Omental fat pad (tissue), 4 donors: ENCODE data around the gene TRPC1. TPM values are rescaled to one million over a fixed set of nuclear protein-coding genes. Genes with fewer than 3 reads are reported as not detected.

Experiments used
- ATAC-seq: fragments of 150-250 bp; one replicate; pipeline ENCODE4 v1.9.1; 2016; ENCODE audit warnings: mild to moderate bottlenecking, moderate library complexity; ENCODE audit not compliant: low FRiP score
- DNase-seq: peaks from one replicate; pipeline ENCODE4 v3.0.0-alpha.2; 2019; ENCODE audit warnings: low spot score
- total RNA-seq, 4 donors: library from RNA; depleted of rRNA; stranded (reverse); fragments of >200 nt; gene quantifications; one replicate each; pipeline ENCODE4 v1.1.0, GENCODE V29; 2016
- TF ChIP-seq, protein P1 (sequence below), 3 donors: fragments of 450-650 bp; IDR thresholded peaks; one replicate each; pipeline ENCODE4 v1.5.1; 2016 to 2017; ENCODE audit warnings: antibody characterized with exemption in 3 of 3, mild to moderate bottlenecking in 3 of 3, moderate library complexity in 2 of 3

Gene TRPC1
- total RNA-seq, 4 donors from 2014 or later, result 4.9 to 23.2 (median 11.4) TPM

DNA sequence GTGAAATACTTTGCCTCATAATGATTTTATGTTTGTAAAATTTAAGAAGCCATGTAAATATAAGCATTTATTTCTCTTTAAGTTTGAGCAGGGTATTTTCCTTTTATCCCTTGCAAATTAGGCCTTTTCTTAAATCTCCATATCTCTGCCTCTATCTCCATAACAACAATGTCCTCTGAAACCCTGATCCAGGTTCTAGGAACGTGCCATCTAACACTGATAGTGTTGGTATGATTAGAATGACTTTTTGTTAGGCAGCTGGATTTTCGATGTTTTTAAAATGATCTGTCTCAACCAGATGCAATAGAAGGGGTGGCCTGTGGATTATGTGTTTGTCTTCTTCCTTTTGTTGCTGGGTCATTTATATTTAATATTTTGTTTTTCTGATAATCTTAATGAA lies 77.9 kb downstream of the TRPC1 start:
- no peak for ATAC-seq
- TF ChIP-seq, protein P1, sequence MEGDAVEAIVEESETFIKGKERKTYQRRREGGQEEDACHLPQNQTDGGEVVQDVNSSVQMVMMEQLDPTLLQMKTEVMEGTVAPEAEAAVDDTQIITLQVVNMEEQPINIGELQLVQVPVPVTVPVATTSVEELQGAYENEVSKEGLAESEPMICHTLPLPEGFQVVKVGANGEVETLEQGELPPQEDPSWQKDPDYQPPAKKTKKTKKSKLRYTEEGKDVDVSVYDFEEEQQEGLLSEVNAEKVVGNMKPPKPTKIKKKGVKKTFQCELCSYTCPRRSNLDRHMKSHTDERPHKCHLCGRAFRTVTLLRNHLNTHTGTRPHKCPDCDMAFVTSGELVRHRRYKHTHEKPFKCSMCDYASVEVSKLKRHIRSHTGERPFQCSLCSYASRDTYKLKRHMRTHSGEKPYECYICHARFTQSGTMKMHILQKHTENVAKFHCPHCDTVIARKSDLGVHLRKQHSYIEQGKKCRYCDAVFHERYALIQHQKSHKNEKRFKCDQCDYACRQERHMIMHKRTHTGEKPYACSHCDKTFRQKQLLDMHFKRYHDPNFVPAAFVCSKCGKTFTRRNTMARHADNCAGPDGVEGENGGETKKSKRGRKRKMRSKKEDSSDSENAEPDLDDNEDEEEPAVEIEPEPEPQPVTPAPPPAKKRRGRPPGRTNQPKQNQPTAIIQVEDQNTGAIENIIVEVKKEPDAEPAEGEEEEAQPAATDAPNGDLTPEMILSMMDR (IDR thresholded peaks at IDR 0.05), result no peak
- no peak for DNase-seq

DNA sequence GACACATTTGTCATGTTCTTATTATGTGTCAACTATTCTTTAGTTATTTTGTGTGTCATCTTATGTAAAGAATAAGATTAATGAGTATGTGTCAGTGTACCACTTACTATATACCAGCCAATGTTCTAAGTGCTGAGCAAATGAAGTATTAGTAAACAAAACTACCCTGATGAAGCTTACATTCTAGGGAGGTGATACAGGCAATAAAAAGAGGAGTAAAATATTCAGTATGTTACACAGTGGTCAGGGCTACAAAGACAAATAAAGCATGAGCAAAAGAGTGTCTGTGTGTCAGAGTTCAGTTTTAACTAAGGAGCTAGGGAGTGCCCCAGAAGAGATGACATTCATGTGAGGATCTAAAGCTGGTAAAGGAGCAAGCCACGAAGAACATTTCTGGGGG lies 79.1 kb downstream of the TRPC1 start:
- DNase-seq, result no peak
- no peak for ATAC-seq
- TF ChIP-seq, protein P1 (IDR thresholded peaks at IDR 0.05), result no peak

DNA sequence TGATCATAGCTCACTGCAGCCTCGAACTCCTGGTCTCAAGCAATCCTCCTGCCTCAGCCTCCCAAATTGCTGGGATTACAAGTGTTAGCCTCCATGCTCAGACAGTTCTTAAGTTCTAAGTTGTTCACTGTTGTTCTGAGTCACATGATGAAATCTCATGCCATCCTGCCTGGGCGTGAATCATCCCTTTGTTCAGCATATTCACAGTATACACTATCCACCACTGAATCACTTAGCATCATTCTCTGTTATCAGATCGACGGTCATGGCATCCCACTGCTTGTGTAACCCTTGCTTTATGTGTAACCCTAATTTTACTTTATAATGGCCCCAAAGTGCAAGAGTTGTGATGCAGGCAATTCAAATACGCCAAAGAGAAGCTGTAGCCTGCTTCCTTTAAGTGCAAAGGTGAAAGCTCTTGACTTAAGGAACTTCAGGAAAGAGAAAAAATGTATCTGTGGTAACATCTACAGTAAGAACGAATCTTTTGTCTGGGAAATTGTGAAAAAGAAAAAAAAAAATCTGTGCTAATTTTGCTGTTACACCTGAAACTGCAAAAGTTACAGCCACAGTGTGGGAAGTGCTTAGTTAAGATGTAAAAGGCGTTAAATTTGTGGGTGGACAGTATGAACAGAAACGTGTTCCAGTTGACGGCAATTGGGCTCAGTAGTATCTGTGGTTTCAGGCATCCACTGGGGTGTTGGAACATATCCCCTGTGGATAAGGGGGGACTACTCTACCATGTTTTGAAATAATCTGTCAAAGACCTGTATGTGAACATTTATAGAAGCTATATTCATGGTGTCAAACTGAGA lies 84.5 kb downstream of the TRPC1 start:
- ATAC-seq (no peak), DNase-seq (no peak)
- TF ChIP-seq, protein P1 (IDR thresholded peaks at IDR 0.05), result no peak

DNA sequence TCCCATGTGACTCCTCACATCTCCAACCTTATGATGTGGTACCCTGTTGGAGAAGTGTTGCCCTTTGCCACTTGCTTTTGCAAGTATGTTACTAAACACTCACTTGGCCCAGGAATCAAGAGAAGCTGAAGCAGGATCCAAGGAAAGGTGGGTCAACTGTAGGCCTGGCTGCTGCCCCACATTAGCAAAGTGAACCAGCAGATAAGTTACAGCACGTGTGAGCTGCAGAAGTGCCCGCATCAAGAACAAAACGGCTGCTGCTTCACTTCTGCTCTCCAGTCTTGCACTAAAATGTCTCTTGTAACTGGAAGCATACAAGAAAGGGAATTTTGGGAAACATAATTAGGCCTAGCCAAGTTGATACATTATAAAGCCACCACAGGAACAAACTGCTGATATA lies 85.4 kb downstream of the TRPC1 start:
- DNase-seq (no peak), ATAC-seq (no peak)
- TF ChIP-seq, protein P1 (IDR thresholded peaks at IDR 0.05), result no peak

DNA sequence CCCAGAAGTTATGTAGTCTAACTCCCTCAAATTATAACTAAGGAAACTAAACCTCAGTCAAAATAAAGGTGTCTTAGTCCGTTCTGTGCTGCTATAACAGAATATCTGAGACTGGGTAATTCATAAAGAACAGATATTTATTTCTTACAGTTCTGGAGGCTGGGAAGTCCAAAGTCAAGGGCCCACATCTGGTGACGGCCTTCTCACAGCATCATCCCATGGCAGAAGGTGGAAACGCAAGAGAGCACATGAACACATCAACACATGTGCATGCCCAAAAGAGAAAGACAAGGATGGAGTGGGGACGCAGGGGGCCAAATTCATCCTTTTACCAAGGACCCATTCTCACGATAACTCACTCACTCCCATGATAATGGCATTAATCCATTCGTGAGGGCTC lies 92.0 kb downstream of the TRPC1 start:
- TF ChIP-seq, protein P1 (IDR thresholded peaks at IDR 0.05), result no peak
- DNase-seq (no peak), ATAC-seq (no peak)

DNA sequence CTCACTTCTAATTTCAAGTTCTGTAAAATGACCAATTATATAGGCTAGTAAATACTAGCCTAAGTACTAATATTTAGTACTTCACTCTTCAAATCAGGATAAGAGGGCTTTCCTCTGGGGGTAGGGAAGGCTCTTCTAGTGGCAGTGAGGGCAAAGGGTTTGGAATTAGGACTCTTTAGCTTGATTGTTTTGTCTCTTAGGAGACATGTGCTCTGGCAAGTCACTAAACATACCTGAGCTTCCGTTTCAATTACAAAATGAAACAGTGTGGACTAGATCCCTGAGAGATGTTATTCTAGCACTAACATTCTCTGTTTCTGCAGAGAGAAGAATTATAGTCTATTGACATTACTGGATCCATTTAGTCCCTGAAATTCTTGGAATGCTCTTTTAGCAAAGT lies 93.5 kb downstream of the TRPC1 start:
- ATAC-seq (no peak), DNase-seq (no peak)
- TF ChIP-seq, protein P1 (IDR thresholded peaks at IDR 0.05), result no peak

DNA sequence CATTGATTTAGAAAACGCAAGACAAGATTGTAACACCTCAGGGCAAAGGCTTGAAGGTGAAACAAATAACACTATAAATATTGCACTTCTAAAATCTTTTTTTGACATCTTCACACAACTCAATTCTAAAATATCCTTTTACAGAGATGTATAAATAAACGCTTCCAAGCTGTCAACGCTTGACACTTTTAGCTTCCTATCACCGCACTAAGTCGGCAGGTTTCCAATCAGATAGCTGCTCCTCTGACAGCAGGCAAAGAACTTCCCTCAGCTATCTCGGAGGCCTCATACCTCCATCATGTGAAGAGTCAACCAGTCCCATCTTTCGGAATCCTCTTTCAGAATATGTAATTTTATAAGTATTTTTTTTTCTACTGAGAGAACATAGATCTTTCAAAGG lies 94.1 kb downstream of the TRPC1 start:
- DNase-seq (no peak), ATAC-seq (no peak)
- TF ChIP-seq, protein P1 (IDR thresholded peaks at IDR 0.05), result no peak
